HG03354 (cell line): Measurements from ENCODE around the gene ICOS.
"Not testable (repeated sequence)": the region's sequence is repeated elsewhere in the genome, so short reads cannot be mapped to it uniquely, and the experiment has no call there.

Experiments
- ATAC-seq: cut with Tn5 transposase; IDR thresholded peaks from one replicate; pipeline ENCODE4 v1.9.1; 2021; ENCODE audit warnings: mild to moderate bottlenecking; ENCODE audit not compliant: unreplicated experiment, poor library complexity, severe bottlenecking

The ICOS gene

DNA sequence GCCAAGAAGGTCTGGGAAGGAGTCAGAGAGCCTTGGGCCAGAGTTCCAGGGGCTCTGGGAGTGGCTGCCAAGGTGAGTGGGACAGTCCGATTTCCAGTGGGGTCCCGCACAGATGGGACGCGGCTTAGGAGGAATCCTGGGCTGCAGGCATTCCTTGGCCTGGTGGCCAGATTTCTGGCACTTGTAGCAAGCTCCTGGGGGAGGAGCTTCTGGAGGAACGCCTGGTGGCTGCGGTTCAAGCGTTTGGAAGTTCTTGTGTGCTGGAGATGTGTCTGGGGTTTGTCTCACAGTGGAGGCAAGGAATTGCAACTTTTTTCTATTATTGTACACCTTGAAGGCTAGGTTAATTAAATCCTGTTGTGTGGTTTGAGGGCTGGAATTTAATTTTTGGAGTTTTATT is 28.6 kb downstream of the ICOS start:
- ATAC-seq = not testable (repeated sequence)

- no peak for ATAC-seq
Measured at GRCh38 chr2:203971251-203971650, 34.7 kb downstream of the ICOS start.

GRCh38 chr2:203972066-203972465 is 35.5 kb downstream of the ICOS start:
- ATAC-seq = peak; percentile 73

DNA sequence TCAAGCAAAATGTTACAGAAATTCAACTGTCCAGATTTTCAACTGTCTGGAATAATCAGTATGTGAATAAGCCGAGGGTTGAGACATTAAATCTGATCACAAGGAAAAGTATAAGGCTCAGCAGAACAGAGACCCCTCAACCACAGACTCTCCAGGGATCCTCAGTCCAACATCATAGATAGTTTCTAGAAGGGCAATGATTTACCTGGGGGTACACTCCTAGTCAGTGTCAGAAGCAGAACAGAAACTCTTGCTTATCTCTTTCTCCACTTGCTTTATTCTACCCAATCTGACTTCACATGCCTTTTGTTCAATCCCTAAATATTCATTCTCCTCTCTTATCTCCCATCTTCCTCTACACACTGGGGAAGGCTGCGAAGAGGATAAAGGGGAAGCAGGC is 36.4 kb downstream of the ICOS start:
- ATAC-seq = peak; percentile 84

DNA sequence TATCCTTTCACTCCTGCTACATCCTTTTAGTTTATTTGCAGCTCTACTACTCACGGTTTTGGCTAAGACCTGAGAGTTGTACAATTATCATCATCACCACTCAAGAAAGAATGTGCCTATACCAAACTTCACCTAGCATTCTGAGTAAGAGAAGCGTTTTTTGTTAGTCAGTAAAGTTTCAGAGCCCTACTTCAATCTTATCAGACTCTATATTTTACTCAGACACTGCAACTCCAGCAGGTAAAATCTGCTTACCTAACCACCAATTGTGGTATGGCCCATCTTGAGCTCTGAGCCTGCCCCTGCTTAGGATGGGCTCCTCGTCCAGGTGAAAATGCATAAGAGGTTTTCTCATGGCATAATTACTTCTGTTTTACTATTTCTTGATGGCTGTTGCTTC is 37.1 kb downstream of the ICOS start:
- ATAC-seq = peak; percentile 39

DNA sequence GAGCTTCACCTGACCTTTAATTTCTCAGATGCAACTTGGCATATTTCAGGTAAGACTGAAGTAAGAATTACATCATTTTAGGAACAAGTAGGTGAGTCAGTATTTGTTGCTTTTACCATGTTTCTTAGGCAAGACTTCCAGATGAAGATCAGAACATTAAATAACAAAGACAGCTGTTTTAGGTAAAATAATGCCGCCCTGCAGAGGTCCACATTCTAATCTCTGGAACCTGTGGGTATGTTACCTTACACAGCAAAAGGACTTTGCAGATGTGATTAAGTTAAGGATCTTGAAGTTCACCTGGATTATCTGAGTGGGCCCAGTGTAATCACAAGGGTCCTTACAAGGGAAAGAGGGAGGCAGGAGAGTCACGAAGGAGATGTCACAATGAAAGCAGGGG is 39.3 kb downstream of the ICOS start:
- ATAC-seq = no peak

GRCh38 chr2:203982276-203982675 is 45.7 kb downstream of the ICOS start:
- no peak for ATAC-seq

DNA sequence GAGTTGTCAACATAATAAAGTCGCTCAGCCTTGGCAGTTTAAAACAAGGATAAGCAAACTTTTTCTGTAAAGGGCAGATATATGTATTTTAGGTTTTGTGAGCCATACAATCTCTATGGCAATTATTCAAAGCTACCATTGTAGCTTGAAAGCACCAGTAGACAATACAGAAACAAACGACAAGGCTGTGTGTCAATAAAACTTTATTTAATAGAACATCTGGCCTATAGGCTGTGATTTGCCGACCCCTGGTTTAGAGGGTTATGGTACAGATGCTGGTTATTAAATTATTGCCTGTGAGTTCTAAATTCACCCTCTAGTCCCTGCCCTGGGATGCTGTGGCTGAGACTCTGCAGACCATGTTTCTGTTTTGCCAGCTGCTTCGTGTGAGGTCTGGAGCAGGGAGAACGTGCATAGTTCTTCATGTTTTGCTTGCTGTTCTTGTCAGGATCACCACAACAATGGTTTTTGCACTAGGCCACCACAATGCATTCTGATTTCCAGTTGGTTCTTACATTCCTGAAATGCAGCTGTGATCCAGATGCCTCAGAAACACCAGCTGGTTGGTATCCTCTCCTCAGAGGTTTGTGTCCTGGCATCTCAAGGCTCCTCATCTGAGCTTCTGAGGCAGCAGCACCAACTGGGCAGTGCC is 46.6 kb downstream of the ICOS start:
- no peak for ATAC-seq

DNA sequence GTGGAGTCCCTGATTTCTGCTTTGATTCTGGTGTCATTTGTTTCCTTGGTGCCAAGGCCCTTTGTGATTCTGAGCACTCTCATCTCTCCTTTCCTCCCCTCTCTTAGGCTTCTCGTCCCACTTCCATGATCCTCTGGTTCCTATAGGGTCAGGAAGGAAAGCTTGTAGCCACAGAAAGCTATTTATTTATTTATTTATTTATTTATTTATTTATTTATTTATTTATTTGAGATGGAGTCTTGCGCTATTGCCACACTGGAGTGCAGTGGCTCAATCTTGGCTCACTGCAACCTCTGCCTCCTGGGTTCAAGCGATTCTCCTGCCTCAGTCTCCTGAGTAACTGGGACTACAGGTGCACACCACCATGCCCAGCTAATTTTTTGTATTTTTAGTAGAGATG is 49.4 kb downstream of the ICOS start:
- ATAC-seq = not testable (repeated sequence)

GRCh38 chr2:203987959-203988358 is 51.4 kb downstream of the ICOS start:
- ATAC-seq = no peak

DNA sequence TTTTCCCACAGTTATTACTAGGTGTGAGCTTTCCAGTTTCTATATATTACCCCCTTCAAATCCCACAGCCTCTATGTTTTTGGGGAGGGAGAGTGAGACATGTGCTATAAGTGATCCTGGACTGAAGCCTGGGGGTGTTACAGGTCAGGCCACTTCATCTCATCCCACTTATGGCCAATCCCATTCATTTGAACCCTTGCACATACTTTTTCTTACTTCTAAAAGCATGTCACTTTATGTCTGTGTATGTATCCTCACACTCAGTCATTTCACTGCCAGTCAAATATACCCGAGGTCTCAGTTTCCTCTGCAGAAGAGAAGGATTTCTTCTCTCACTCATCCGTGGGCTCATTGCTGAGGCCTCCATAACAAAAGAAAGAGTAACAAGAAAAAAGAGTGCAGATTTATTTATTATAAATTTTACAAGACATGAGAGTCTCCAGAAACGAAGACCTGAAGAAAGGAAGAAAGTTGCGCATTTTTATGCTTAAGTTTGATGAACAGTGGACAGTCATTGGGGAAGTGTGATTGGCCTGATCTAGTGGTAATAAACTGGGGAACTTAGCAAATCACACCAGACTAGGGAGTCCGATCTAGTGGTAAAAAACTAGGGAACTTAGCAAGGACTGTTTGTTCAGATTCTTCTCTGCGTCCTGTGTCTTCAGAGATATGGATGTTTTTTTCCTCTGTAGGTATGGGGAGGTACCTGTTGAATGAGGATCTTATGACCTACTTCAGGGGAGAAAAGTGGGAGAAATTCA is 52.1 kb downstream of the ICOS start:
- ATAC-seq = no peak

GRCh38 chr2:203989521-203989920 is 53.0 kb downstream of the ICOS start:
- no peak for ATAC-seq

DNA sequence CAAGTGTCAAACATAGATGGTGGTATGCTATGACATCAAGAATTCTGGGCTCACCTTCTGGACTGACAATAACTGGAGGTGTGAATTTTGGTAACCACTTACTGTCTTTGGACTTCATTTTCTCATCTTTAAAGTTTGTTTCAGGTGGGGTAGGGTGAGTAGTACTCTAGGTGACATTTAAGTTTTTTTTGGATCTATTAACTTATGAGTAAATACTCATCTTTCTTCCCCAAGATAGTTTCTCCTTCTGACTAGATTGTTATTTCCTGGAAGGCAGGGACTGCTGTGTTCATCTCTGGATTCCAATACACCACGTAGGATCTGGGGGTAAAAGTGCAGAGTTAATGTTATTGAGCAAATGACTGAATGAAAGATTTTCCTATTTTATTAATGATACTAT is 55.9 kb downstream of the ICOS start:
- ATAC-seq = no peak

DNA sequence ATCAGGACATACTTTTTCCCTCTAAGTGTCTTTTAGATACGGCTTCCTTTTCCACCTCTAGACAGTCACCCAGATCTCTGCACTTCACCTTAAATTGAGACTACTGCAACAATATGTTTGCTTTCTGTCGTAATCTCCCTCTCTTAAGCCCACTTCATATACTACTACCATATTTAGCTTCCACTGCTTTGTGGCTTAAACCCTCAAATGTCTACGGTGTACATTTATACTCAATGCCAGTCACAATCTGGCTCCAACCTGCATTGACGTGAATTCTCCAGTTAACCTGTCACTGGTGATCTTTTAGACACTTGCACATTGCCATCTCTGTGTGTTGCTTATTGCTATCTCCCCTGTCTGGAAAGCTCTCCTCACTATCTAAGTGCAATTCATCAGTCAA is 56.4 kb downstream of the ICOS start:
- ATAC-seq = no peak

- no peak for ATAC-seq
Measured at GRCh38 chr2:203993560-203993959, 57.0 kb downstream of the ICOS start.

DNA sequence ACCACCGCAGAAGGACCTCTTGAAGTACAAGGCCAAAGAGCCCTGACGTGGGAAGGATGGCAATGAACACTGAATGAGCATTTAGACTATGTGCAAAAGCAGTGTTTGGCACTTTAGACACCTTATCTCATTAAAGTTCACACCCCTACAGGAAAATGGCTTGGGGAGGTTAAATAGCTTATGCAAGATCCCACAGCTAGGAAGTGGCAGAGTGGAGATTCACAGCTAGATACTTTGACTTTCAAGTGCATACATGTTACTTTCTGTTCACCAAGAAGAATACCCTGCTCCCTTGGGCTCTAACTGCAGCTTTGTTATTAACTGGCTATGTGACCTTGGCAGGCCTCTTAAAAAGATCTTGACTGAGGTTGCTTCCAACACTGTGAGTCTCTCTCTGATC is 58.2 kb downstream of the ICOS start:
- no peak for ATAC-seq

GRCh38 chr2:203996692-203997091 is 60.1 kb downstream of the ICOS start:
- no peak for ATAC-seq

DNA sequence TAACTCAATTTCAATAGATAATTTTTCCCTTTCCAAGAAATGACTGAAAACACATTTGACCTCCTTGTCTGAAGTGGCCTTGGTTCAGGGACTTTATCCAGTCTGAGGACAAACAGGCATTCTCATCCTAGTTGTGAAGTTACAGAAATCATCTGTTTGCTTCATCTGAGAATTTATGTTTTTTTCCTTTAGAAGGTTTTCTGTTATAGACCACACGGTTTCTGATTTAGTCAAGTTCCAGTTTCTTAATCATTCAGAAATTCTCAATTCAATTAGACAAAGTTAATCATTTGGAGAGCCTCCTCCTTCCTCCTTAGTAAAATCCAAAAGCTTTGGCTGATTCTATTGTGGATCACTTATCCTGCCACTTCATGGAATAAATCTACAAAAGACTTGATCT is 60.9 kb downstream of the ICOS start:
- peak; percentile 61 for ATAC-seq

DNA sequence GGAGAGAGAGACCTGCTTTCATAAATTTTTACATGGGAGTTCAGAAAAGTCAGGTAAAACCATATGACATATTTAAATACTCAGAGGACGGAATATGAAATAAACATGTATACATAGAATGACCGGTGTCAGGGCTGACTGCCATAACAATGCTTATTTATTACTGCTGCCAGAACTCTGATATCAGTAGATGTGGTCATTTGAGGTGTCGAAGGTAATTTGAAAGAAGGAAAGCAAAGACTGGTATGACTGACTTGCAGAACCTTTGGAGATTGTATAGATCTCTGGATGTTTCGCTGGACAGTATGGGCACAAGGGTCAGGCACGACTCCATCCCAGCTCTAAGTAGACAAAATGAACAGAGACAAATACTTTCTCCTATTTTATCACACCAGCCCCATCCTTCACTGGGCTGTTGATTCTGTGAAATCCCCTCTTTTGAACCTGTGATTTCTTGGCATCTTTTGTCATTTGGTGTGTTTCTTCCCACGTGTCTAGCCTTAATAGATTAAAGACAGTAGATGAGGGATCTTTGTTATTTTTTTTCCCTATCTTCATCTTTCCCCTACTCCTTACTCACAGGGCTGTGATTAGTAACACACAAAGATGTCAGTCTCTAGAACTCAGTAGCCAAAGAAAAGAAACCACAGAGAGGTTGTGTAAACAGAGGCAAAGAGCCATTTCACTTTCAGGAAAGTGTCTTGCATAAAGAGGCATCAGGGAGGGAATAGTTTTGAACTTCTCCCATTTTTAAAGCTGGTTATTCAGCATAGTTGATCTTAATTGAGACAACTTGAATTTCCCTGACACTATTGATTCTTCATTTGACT is 61.6 kb downstream of the ICOS start:
- no peak for ATAC-seq

DNA sequence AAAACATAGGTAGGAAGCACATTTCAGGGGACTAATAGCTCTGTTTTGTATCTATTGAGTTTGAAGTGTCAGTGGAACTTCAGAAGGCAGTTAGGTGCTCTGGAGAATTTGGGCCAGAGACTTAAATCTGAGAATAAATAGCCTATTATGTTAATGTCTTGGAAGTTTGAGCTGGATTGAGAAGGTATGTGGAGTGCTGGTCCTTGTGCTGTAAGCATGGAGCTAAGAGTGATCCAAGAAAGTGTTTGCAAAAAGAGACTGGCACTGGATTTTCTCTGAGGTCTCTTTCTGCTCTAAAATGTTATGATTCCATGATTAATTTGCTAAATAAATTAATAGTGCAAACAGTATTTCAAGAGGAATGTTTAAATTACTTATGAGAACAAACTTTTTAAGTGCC is 63.3 kb downstream of the ICOS start:
- no peak for ATAC-seq

DNA sequence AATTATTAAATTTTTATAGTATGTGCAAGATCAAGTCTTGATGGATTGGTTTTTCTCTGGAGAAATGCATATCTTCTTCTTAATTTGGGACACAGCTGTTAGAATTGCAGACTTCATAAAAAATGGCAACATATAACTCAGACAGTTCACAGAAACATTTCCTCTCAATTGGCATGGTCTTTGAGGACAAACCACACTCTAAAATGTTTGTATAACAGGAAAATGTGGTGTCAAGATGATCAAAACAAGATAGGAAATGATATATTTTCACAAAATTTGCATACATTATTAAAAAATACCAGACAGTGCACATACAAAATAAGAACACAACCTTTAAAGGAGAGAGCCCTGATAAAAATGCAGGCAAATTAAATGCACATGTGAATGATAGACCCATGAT is 63.9 kb downstream of the ICOS start:
- no peak for ATAC-seq
